Cardiac fibroblast (primary cell): Measurements from ENCODE around the gene TEKT3.

ENCODE experiments used
- DNase-seq, 2 donors: peaks; one replicate each; pipeline versions ENCODE4 v3.0.0 to v3.0.0-alpha.2; 2010; ENCODE audit warnings: low read depth in 2 of 2
- H3K4me3 ChIP-seq, 2 donors: replicated peaks in 1 of 2; 1 replicate in 1 of 2; 2 replicates in 1 of 2; pipeline ENCODE4 v1.5.1; 2011; ENCODE audit warnings: low read depth in 2 of 2, low read length in 2 of 2, mild to moderate bottlenecking in 2 of 2, moderate library complexity in 1 of 2
- TF ChIP-seq, protein P1 (sequence below): IDR thresholded peaks from one replicate; pipeline ENCODE4 v1.5.1; 2011; ENCODE audit warnings: low read depth, mild to moderate bottlenecking, low read length, inconsistent platforms

Gene TEKT3

DNA sequence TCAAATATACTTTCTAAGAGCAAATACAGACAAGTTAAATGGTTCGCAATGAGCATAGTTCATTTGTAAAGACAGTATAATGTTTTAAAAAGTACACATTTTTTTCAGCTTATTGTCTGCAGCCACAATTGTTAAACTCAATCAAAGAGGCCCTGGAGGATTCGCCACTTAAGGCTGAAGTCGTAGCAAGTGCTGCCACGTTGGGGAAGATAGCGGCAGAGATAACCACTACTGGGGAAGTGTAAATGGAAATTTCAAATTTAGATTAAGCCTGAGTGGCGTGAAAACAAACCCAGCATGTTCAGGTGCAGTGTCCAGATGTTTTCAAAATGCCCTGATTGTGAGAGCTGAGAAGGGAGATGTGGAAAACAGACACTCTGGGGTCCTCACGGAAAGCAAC lies 84.7 kb downstream of the TEKT3 start:
- no peak for DNase-seq
- TF ChIP-seq, protein P1, sequence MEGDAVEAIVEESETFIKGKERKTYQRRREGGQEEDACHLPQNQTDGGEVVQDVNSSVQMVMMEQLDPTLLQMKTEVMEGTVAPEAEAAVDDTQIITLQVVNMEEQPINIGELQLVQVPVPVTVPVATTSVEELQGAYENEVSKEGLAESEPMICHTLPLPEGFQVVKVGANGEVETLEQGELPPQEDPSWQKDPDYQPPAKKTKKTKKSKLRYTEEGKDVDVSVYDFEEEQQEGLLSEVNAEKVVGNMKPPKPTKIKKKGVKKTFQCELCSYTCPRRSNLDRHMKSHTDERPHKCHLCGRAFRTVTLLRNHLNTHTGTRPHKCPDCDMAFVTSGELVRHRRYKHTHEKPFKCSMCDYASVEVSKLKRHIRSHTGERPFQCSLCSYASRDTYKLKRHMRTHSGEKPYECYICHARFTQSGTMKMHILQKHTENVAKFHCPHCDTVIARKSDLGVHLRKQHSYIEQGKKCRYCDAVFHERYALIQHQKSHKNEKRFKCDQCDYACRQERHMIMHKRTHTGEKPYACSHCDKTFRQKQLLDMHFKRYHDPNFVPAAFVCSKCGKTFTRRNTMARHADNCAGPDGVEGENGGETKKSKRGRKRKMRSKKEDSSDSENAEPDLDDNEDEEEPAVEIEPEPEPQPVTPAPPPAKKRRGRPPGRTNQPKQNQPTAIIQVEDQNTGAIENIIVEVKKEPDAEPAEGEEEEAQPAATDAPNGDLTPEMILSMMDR: no peak
- H3K4me3 ChIP-seq: no peak overlapping the region

DNA sequence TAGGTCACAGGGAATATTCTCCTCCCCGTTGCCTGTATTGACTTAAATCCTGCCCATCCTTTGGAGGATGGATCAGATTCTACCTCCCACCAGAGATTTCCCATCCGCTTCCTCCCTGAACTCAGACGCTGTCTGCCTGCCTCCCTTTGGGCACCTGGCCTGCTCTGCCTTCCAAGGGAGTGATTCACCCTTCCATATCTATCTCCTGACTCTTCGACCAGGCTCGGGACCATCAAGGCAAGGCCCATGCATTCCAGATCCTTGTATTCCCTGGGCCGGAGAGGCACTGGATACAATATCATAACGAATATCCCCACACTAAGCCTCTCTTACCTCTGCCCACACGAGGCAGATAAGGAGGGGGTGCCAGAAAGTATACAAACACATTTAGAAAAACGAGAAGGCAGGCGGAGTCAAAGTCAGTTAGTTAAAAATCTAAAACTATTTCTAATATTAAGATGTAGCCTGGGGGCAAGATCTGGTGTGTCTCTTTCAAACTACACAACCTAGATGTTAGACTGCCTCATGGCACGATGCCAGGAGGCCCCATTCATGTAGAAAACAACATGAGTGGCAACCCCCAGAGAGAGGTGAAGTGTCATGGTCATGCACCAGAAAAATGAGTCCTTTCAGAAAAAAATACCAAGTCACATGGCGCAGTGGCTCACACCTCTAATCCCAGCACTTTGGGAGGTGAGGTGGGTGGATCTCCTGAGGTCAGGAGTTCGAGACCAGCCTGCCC lies 85.5 kb downstream of the TEKT3 start:
- peak in 1 of 2 donors; percentile 59 for DNase-seq
- no peak overlapping the region for H3K4me3 ChIP-seq
- TF ChIP-seq, protein P1: no peak
